ENCODE results near the gene KIFBP.

DNA sequence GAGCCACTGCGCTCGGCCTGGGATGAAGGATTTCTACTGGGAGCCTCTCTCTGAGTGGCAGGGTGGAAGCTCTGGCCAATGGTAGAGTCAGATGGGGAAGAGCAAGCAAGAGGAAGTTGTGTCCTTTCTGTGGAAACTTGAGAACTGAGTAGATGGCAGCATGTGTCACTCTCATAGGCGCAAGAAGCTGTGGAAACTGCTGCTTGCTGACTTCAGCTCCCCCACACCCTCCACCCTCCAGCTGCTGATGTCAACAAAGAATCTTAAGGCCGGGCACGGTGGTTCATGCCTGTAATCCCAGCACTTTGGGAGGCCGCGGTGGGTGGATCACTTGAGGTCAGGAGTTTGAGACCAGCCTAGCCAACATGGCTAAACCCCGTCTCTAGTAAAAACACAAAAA, 59.5 kb downstream of the KIFBP start:
- TF ChIP-seq POLR2A (IDR thresholded peaks at IDR 0.05; ENCODE audit: low read depth, low read length), result no peak
- TF ChIP-seq POLR2AphosphoS5 (IDR thresholded peaks at IDR 0.05; ENCODE audit: insufficient read depth, low read depth, low read length), result no peak
- TF ChIP-seq CTCF (IDR thresholded peaks at IDR 0.05; ENCODE audit: extremely low read depth in 1 of 2, insufficient read depth in 1 of 2, low read depth in 1 of 2, low read length in 2 of 2), result no peak
- no peak for TF ChIP-seq FOS (IDR thresholded peaks at IDR 0.05; ENCODE audit: borderline replicate concordance, insufficient read depth, low read length)

All from endothelial cell of umbilical vein (primary cell).